Panc1 (cell line): Measurements from ENCODE around the gene ATP11B.

Source experiments
- CTCF ChIP-seq: fragments of 450-650 bp; IDR thresholded peaks from 2 replicates; pipeline ENCODE4 v1.5.1; 2017; ENCODE audit warnings: mild to moderate bottlenecking
- POLR2AphosphoS5 ChIP-seq: IDR thresholded peaks from 2 replicates; pipeline ENCODE4 v1.6.1; 2012; ENCODE audit warnings: mild to moderate bottlenecking, low read depth, low read length, moderate library complexity
- REST ChIP-seq, 2 experiments: IDR thresholded peaks; 2 replicates each; pipeline ENCODE4 v1.6.1; 2011 to 2012; ENCODE audit warnings: low read depth in 2 of 2, control low read depth in 1 of 2, low read length in 1 of 2, mild to moderate bottlenecking in 1 of 2, moderate library complexity in 1 of 2; ENCODE audit not compliant: insufficient read depth in 1 of 2
- SIN3A ChIP-seq: IDR thresholded peaks from 2 replicates; pipeline ENCODE4 v1.6.1; 2012; ENCODE audit warnings: low read depth, mild to moderate bottlenecking, low read length, moderate library complexity, borderline replicate concordance; ENCODE audit not compliant: insufficient read depth
- TCF7L2 ChIP-seq: IDR thresholded peaks from 2 replicates; pipeline ENCODE4 v1.6.1; 2011; ENCODE audit warnings: mild to moderate bottlenecking, low read depth, low read length, inconsistent platforms

GRCh38 chr3:182809531-182809930 is 16.2 kb downstream of the ATP11B start:
- TF ChIP-seq SIN3A (no peak), CTCF (no peak), REST (IDR thresholded peaks at IDR 0.05; ENCODE audit: insufficient read depth in 1 of 2, low read depth in 2 of 2, low read length in 1 of 2) (no peak), POLR2AphosphoS5 (no peak), TCF7L2 (no peak)
